Right forelimb (tissue), 1 donor: Measurements from ENCODE around the gene KCNH2.
"Not testable (repeated sequence)": the region's sequence is repeated elsewhere in the genome, so short reads cannot be mapped to it uniquely, and the experiment has no call there.

ENCODE experiments used
- DNase-seq: peaks from one replicate; pipeline ENCODE4 v3.0.0-alpha.2; 2018

The KCNH2 gene

DNA sequence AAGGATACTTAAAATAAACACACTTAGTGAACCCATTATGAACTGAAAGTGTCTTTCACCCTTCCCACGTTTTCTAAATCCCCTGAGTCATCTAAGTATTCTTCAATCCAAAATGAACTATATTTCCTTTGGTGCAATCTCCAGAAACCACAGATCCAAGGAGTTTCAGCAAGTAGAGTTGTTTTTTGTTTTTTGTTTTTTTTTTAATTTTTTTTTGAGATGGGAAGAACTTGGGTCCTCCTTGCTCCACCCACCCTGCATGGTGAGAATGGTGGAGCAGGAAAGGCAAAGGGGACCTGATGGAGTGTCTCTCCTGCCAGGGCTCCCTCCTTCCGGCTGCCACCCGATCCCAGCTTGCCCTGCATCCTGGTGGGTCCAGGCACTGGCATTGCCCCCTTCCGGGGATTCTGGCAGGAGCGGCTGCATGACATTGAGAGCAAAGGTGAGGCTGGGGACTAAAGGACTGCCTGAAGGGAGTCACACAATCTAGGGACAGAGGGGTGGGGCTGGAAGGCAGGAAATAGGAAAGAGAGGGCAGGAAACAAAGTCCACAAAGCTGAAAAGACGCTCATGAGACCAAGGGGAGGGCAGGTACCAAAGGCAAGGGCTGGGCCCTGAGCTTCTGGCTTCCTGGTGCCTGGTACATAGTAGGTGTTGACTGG is 34.0 kb upstream of the KCNH2 start:
- DNase-seq, result no peak

DNA sequence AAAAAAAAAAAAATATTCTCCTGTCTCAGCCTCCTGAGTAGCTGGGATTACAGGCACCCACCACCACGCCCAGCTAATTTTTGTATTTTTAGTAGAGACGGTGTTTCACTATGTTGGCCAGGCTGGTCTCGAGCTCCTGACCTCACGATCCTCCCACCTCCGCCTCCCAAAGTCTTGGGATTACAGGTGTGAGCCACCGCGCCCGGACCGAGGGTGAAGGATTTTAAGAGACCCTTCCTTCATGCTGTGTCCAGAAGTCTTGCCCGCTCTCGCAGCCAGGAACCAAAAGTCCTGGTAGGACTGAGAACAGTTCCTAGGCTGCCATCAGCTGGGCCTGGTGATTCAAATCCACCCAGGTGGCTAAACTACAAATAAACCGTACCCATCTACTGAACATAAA is 33.5 kb upstream of the KCNH2 start:
- DNase-seq, result not testable (repeated sequence)

DNA sequence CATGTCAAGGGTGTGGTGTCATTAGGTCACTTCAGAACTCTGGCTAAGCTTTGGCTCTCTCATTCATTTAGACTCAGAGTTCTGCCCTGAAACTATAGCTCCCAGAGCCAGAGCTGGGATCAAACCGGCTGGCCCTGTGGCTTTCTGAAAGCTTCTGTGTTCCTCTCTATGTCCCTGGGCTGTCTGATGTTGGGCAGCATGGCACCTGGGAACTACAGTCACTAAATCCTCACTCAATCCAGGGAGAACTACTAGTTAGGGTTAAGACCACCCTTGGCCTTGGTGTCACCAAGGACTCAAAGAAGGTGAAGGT is 32.9 kb upstream of the KCNH2 start:
- no peak for DNase-seq

DNA sequence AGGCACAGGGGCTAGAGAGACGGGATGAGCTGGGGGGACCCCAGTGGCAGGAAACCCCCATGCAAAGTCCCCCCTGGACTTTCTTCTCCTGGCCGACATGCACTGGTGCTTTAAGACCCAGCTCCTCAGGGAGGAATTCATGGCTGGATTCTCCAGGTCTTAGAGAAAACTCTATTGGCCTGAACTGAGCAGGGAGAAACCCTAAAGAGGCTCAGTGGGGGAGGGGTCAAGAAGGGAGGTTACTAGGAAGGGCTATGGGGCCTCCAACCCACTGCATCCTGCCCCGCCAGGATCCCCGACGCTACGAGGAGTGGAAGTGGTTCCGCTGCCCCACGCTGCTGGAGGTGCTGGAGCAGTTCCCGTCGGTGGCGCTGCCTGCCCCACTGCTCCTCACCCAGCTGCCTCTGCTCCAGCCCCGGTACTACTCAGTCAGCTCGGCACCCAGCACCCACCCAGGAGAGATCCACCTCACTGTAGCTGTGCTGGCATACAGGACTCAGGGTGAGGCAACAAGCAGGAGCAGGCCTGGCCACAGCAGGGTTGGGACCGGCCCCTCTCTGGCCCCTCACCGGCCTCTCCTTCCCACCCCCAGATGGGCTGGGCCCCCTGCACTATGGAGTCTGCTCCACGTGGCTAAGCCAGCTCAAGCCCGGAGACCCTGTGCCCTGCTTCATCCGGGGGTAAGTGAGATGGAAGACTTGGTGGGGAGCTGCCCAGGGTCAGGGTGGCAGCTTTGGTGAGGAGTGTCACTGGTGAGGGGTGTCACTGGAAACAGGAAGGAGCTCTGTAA is 32.4 kb upstream of the KCNH2 start:
- no peak for DNase-seq

DNA sequence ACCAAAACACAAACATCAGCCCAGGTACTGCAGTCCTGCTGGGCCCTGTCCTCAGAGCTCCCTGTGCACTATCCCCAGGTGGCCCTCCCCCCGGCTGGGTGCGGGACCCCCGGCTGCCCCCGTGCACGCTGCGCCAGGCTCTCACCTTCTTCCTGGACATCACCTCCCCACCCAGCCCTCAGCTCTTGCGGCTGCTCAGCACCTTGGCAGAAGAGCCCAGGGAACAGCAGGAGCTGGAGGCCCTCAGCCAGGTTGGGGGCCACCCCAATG is 31.9 kb upstream of the KCNH2 start:
- DNase-seq, result no peak

DNA sequence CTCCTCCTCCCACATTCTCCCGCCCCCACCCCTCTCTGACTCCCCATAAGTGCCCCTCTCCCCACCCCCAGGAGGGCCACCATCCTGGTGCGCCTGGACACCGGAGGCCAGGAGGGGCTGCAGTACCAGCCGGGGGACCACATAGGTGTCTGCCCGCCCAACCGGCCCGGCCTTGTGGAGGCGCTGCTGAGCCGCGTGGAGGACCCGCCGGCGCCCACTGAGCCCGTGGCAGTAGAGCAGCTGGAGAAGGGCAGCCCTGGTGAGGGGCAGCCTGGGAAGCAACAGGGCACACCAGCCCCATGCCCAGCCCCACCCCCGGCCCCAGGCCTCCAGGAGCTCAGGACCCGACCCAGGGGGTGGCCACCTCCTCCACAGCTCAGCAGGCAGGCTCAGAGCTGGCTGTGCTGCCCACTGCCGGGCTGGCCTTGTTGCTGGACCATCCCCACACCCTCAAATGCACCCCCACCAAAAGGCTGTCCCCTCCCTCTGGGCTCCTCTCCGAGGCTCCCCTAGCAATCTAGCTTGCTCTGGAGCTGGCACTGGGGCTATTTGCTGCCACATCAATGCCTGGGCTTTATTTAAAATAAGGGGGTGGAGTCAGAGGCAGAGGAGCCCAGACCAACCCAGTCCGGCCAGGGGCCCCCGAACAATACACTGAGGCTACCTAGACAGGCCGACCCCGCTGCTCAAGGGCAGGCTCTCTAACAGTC is 31.4 kb upstream of the KCNH2 start:
- DNase-seq, result no peak

DNA sequence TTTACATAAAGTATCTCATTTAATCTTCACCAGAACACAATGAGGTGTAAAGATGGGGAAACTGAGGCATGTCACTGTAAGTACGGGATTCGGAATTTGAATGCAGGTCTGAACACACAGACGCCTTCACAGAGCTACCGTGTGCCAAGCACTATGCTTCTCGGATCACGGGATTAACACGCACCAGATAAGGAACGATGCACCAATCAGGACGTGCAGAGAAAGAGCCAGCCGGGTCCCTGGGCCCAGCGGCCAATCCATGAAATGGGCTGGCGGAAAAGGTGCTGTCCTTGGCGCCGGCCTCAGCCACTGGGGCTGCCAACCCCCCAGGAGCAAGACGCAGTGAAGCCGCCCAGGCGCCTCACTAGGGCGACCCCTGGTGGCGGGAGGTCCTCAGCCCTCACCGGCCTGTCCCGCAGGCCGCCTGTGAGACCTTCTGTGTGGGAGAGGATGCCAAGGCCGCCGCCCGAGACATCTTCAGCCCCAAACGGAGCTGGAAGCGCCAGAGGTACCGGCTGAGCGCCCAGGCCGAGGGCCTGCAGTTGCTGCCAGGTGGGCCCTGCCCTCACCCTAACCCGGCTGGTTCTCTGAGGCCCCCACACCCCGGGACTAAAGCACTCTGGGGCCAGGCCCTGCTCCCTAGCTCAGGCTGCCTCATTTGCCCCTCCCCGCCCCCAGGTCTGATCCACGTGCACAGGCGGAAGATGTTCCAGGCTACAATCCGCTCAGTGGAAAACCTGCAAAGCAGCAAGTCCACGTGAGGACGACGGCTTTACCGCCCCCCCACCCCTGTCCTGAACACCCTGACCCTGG is 30.6 kb upstream of the KCNH2 start:
- DNase-seq, result peak; percentile 74

DNA sequence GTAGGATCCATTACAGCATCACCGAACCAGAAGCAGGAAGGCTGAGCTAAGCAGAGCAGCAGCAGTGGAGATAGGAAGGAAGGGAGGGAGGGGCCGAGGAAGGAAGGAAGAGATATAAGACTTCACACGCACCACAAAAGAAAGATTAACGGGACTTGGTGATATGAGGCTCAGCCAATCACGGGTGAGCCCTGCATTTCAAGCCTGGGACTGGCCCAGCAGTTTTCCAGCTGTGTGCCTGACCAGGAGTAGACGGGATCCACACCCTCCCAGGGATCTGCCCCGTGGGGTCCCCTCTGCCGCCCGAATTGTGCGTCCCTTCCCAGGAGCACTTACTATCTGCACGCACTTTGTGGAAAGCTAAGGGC is 30.0 kb upstream of the KCNH2 start:
- DNase-seq, result no peak

DNA sequence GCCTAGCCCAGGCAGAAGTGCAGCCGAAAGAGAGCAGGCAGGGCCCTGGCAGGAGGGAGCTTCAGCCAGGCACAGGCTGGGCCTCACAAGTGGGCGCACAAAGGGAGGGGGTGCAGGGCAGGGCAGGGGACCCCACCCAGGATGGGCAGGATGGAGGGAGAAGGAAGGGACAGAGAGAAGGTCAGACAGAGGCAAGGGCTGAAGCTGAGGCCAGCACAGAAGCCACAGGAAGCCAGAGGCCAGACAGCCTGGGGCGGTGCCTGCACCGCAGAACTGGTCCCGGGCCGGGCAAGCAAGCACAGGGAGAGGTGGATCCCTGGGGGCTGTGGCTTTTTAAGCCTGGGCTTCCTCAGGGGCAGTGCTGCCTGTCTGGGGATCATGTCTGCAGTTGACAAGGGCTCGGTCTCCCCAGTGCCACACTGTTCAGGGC is 29.4 kb upstream of the KCNH2 start:
- no peak for DNase-seq

DNA sequence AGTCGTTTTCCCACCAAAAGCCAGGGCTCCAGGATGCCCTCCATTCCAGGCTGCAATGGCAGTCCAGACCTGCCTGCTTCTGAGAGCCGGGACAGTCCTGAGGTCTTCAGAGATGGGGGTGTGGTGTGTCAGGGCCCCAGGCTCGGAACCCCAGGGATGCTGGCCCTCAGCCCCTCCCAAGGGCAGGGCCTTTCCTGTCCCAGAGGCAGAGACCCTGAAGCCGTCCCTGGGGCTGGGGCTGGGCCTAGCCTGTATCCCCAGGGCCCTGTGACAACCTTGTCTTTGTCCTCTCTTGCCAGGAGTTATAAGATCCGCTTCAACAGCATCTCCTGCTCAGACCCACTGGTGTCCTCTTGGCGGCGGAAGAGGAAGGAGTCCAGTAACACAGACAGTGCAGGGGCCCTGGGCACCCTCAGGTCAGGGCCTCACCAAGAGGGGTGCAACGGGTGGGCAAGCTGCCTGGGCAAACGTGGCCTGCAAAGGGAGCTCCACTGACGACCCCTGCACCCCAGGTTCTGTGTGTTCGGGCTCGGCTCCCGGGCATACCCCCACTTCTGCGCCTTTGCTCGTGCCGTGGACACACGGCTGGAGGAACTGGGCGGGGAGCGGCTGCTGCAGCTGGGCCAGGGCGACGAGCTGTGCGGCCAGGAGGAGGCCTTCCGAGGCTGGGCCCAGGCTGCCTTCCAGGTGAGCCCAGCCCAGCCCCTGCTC is 28.6 kb upstream of the KCNH2 start:
- no peak for DNase-seq

DNA sequence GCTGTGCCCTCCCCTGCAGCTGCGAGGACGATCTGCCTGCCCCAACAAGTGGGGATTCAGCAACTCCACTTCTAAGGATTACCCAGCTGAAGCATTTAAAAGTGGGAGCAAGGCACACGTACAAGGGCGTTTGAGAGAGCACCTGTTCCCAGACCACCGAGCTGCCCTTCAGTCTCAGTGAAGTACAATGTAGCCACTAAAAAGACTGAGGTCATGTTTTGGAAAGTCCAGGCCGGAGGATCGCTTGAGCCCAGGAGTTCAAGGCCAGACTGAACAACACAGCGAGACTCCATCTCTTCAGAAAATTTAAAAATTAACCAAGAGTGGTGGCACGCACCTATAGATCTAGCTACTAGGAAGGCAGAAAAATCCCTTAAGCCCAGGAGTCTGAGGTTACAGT is 27.4 kb upstream of the KCNH2 start:
- DNase-seq, result no peak

DNA sequence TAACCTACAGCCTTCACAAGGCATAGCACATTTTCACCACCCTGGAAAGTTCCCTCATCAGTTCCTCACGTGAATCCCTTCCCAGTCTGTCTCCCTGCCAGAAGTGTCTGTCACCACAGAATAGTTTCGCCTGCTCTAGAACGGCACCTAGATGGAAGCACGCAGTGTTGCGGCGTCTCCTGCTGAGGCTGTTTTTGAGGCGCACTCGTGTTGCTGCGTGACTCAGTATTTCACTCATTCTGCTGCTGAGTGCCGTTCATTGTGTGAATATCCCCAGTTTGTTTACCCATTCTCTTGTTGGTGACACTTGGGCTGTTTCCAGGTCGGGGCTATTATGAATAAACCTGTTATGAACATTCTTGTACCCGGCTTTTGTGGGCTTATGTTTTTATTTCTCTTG is 25.5 kb upstream of the KCNH2 start:
- DNase-seq, result no peak

DNA sequence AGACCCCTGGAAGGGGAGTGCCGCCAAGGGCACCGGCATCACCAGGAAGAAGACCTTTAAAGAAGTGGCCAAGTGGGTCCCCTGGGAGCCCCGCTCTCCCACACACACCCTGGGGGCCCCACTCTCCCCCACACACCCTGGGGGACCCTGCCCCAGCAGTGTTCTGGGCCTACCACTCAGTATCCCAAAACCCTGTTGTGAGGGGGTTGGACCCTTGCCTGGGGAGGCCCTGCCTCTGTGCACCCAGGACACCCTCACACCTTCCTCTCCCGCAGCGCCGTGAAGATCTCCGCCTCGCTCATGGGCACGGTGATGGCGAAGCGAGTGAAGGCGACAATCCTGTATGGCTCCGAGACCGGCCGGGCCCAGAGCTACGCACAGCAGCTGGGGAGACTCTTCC is 23.4 kb upstream of the KCNH2 start:
- DNase-seq, result no peak

DNA sequence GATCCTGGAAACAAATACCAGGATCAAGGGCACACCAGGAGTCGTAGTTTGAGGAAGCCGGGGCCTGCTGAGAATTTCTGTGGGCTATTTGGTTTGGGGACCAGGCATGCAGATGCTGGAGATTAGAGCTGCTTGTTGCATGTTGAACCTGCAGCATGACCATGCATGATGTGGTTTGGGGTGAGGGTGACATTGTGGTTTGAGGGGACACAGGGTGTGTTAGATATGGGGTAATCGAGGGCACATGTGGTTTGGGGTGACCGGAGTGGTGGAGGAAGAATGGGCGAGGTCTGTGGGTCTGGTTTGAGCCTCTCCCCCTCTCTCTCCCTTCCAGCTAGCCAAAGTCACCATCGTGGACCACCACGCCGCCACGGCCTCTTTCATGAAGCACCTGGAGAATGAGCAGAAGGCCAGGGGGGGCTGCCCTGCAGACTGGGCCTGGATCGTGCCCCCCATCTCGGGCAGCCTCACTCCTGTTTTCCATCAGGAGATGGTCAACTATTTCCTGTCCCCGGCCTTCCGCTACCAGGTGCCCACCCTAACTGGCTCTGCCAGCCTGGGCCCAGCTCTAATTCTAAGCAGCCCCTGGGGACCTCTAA is 22.9 kb upstream of the KCNH2 start:
- no peak for DNase-seq

DNA sequence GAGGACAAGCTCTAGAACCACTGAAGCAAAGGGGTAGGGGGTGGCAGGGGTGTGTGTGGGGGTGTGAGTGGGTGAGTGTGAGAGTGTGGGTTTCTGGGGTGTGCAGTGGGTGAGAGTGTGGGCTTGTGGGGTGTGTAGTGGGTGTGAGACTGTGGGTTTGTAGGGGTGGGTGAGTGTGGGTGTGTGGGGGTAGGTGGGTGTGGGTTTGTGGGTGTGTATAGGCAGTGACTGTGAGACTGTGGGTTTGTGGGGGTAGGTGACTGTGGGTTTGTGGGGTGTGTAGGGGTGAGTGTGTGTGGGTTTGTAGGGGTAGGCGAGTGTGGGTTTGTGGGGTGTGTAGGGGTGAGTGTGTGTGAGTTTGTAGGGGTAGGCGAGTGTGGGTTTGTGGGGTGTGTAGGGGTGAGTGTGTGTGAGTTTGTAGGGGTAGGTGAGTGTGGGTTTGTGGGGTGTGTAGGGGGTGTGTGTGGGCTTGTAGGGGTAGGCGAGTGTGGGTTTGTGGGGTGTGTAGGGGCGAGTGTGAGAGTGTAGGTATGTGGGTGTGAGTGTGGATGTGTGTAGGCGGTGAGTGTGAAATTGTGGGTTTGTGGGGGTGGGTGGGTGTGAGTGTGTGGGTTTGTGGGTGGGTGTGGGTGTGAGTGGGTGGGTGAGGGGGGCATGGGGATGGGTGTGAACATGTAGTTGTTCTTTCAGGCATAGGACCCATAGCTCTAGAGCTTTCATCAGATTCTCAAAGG is 21.5 kb upstream of the KCNH2 start:
- DNase-seq, result no peak

DNA sequence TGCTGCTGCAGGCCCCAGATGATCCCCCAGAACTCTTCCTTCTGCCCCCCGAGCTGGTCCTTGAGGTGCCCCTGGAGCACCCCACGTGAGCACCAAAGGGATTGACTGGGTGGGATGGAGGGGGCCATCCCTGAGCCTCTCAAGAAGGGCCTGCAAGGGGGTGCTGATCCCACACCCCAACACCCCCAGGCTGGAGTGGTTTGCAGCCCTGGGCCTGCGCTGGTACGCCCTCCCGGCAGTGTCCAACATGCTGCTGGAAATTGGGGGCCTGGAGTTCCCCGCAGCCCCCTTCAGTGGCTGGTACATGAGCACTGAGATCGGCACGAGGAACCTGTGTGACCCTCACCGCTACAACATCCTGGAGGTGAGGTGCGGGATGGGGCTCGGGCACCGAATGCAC is 20.9 kb upstream of the KCNH2 start:
- no peak for DNase-seq

DNA sequence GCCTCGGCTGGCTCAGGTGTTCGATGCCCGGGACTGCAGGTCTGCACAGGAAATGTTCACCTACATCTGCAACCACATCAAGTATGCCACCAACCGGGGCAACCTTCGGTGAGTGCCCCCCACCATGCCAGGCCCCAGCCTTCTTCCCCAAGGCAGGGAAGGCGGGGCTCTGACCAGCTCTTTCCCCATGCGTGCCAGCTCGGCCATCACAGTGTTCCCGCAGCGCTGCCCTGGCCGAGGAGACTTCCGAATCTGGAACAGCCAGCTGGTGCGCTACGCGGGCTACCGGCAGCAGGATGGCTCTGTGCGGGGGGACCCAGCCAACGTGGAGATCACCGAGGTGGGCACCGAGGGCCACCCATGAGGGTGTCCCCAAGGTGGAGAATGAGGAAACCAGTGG is 20.2 kb upstream of the KCNH2 start:
- no peak for DNase-seq

DNA sequence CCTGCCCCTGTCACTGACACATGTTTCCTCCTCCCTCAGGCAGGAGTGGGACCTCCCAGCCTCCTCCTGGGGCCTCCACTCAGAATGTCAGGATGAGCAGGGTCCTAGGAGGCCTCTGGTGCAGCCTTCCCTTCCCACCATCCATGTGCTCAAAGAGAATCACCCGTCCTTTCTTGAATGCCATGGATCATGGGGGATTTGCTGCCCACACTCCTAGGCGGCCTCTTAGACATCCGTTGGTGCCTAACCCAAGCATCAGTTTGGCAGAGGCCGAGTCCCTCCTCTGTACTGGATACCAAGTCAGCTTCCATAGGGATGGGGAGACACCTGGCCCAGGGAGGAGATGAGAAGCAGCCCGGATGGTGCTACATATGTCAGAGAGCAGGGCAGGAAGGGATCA is 19.7 kb upstream of the KCNH2 start:
- DNase-seq, result no peak

DNA sequence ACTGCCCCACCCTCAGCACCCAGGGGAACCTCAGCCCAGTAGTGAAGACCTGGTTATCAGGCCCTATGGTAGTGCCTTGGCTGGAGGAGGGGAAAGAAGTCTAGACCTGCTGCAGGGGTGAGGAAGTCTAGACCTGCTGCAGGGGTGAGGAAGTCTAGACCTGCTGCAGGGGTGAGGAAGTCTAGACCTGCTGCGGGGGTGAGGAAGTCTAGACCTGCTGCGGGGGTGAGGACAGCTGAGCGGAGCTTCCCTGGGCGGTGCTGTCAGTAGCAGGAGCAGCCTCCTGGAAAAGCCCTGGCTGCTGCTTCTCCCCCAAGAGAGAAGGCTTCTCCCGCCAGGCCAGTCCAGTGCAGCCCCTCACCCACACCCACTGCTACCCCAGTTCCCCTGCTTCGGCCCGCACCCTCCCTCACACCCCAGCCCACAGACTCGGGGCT is 19.0 kb upstream of the KCNH2 start:
- no peak for DNase-seq

DNA sequence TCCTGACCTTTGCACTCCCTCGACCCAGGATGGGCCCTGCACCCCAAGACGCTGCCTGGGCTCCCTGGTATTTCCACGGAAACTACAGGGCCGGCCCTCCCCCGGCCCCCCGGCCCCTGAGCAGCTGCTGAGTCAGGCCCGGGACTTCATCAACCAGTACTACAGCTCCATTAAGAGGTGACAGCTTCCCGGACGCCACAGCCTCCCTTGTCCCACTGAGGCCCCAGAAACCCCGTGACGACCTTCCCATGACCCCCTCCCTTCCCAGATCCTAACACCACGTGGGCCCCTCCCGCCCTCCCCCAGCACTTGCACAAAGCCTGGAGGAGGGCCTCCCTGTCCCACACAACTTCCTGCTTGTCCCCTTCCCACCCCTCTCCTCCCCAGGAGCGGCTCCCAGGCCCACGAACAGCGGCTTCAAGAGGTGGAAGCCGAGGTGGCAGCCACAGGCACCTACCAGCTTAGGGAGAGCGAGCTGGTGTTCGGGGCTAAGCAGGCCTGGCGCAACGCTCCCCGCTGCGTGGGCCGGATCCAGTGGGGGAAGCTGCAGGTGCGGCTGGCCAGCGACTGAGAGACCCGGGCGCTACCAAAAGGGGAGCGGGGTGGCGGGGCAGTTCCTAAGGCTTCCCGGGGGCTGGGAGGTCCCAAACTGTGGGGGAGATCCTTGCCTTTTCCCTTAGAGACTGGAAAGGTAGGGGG is 18.4 kb upstream of the KCNH2 start:
- no peak for DNase-seq

DNA sequence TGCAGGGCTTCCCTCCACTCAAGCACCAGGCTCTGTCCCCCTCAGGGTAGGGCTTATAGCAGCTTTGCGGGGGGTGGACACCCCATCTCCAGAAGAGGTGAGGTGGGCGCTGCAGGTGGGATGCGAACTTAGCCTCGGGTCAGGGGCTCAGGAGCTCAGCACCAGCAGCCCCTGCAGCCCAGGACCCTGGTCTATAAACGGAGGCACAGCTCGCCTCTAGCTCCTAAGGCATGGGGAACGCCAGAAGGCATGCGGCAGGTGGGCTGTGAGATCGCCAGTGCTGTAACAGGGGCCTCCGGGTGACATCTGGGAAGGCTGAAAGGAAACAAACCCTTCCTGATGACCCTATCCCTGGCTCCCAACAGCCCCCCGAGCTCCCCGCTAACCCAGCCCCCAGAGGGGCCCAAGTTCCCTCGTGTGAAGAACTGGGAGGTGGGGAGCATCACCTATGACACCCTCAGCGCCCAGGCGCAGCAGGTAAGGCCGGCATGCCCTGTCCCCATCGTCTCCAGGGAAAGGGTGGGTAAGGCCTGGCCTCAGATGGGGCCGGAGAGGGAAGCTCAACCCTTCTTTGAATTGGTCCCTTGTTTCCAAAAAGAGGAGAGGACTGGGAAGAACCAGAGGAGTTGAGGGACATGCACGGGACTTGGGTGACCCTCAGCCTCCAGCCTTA is 16.9 kb upstream of the KCNH2 start:
- no peak for DNase-seq
